CD4-positive, alpha-beta T cell (primary cell): ENCODE data around the gene CWC27. TPM values are rescaled to one million over a fixed set of nuclear protein-coding genes. Genes with fewer than 3 reads are reported as not detected.

Experiments
- ATAC-seq: fragments of 200-7000 bp; cut with Tn5 transposase; one replicate; pipeline ENCODE4 v1.10.0; 2022; ENCODE audit warnings: mild to moderate bottlenecking; ENCODE audit not compliant: poor library complexity
- CTCF ChIA-PET: fragments of 350-600 bp; sonication (Branson Sonifier 250); formaldehyde crosslinking; loops from one replicate; lab custom pipeline; 2021; ENCODE audit warnings: antibody characterized with exemption, inconsistent platforms; lab: Charles Lee
- POLR2A ChIA-PET: fragments of 350-600 bp; sonication (Branson Sonifier 250); formaldehyde crosslinking; loops from one replicate; lab custom pipeline; 2021; ENCODE audit warnings: antibody characterized with exemption, inconsistent platforms; lab: Charles Lee
- DNase-seq, 14 experiments: peaks; one replicate each; pipeline ENCODE4 v3.0.0-alpha.2; 2013 to 2020; ENCODE audit warnings: mixed read lengths in 2 of 14
- H3K27ac ChIP-seq, 2 donors: one replicate each; pipeline versions ENCODE4 v1.5.1 to v1.7.0; 2013; ENCODE audit warnings: low read length in 2 of 2, low read depth in 1 of 2, mild to moderate bottlenecking in 1 of 2
- H3K27me3 ChIP-seq, 2 experiments: 1 replicate in 1 of 2; 2 replicates in 1 of 2; pipeline versions ENCODE4 v1.6.1 to v1.7.0; 2013; ENCODE audit warnings: low read length in 2 of 2, control low read depth in 1 of 2, mild to moderate bottlenecking in 1 of 2, moderate library complexity in 1 of 2; ENCODE audit not compliant: insufficient read depth in 2 of 2, control insufficient read depth in 1 of 2
- H3K36me3 ChIP-seq: one replicate; pipeline ENCODE4 v1.6.1; 2013; ENCODE audit warnings: low read length, control low read depth; ENCODE audit not compliant: insufficient read depth
- H3K4me1 ChIP-seq: one replicate; pipeline ENCODE4 v1.6.1; 2013; ENCODE audit warnings: low read length, control low read depth; ENCODE audit not compliant: insufficient read depth
- H3K4me3 ChIP-seq: one replicate; pipeline ENCODE4 v1.5.1; 2013; ENCODE audit warnings: mild to moderate bottlenecking, low read length, moderate library complexity
- H3K9me3 ChIP-seq, 2 experiments: 1 replicate in 1 of 2; 2 replicates in 1 of 2; pipeline versions ENCODE4 v1.6.1 to v1.7.0; 2013; ENCODE audit warnings: low read length in 2 of 2, mild to moderate bottlenecking in 2 of 2, control low read depth in 1 of 2, moderate library complexity in 1 of 2; ENCODE audit not compliant: control insufficient read depth in 1 of 2, insufficient read depth in 1 of 2
- H3K27ac Mint-ChIP-seq: one replicate; pipeline ENCODE4 v1.8.0; 2020; ENCODE audit warnings: mixed read lengths
- H3K27me3 Mint-ChIP-seq: one replicate; pipeline ENCODE4 v1.8.0; 2021; ENCODE audit warnings: mixed read lengths
- H3K36me3 Mint-ChIP-seq: one replicate; pipeline ENCODE4 v1.8.0; 2021; ENCODE audit warnings: low read depth, mixed read lengths
- H3K4me1 Mint-ChIP-seq: one replicate; pipeline ENCODE4 v1.8.0; 2021; ENCODE audit warnings: low read depth, mixed read lengths
- H3K4me3 Mint-ChIP-seq: one replicate; pipeline ENCODE4 v1.8.0; 2020; ENCODE audit warnings: mild to moderate bottlenecking, mixed read lengths
- H3K9me3 Mint-ChIP-seq: one replicate; pipeline ENCODE4 v1.8.0; 2020; ENCODE audit warnings: mixed read lengths
- intact Hi-C, 2 experiments: fragments of 100-400 bp; cut with DNase I in 1 of 2; cut with micrococcal nuclease in 1 of 2; formaldehyde crosslinking; loops; one replicate each; pipeline versions ENCODE4 v1.15.1 to v1.9.0; 2023 to 2025; cut with DNase I, micrococcal nuclease
- total RNA-seq, 174 experiments: library from RNA in 2 of 174; stranded (reverse) in 2 of 174; gene quantifications; one replicate each; pipeline ENCODE4 v1.2.3 and lab custom pipeline; 2021 to 2026
- TF ChIP-seq, protein P1 (sequence below): fragments of 200-600 bp; IDR thresholded peaks from one replicate; pipeline ENCODE4 v1.8.0; 2022; ENCODE audit warnings: antibody characterized with exemption, mild to moderate bottlenecking

CWC27 gene
- total RNA-seq, 2 experiments from 2014 or later, result 14.2 to 14.5 TPM

DNA sequence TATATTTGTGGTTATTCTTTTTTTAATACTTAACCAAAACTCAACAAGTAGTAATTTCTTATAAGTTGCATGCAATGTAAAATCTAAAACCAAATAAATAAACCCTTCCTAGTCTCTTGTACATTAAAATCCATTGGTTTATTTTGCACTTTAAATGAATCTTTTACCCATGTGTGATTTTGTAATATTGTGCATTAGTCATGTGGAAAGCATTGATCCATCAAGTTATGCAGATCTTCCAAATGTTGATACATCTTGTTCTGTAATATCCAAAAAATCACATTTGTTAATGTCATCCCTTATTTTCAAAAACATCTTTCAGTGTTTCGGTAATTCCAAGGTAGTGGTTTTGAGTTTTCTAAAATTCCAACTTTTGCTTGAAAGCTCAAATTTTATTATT, 63.3 kb downstream of the CWC27 start:
- Histone ChIP-seq H3K27me3 (no peaks in the 10 kb centered on the region), H3K36me3 (peaks cover 5% of the 10 kb centered on the region), H3K4me1 (no peaks in the 10 kb centered on the region), H3K4me3 (no peak overlapping the region), H3K27ac (no peak overlapping the region), H3K9me3 (no peaks in the 10 kb centered on the region)
- Mint-ChIP-seq H3K9me3 (no peaks in the 10 kb centered on the region), H3K27ac (no peak overlapping the region), H3K4me1 (no peaks in the 10 kb centered on the region), H3K4me3 (no peak overlapping the region), H3K36me3 (peaks cover 60% of the 10 kb centered on the region), H3K27me3 (no peaks in the 10 kb centered on the region)
- DNase-seq, result no peak
- no peak for ATAC-seq
- intact Hi-C loops, result no loop called here
- TF ChIP-seq, protein P1, sequence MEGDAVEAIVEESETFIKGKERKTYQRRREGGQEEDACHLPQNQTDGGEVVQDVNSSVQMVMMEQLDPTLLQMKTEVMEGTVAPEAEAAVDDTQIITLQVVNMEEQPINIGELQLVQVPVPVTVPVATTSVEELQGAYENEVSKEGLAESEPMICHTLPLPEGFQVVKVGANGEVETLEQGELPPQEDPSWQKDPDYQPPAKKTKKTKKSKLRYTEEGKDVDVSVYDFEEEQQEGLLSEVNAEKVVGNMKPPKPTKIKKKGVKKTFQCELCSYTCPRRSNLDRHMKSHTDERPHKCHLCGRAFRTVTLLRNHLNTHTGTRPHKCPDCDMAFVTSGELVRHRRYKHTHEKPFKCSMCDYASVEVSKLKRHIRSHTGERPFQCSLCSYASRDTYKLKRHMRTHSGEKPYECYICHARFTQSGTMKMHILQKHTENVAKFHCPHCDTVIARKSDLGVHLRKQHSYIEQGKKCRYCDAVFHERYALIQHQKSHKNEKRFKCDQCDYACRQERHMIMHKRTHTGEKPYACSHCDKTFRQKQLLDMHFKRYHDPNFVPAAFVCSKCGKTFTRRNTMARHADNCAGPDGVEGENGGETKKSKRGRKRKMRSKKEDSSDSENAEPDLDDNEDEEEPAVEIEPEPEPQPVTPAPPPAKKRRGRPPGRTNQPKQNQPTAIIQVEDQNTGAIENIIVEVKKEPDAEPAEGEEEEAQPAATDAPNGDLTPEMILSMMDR, result no peak
- POLR2A ChIA-PET, result no interaction called here
- CTCF ChIA-PET, result no interaction called here

DNA sequence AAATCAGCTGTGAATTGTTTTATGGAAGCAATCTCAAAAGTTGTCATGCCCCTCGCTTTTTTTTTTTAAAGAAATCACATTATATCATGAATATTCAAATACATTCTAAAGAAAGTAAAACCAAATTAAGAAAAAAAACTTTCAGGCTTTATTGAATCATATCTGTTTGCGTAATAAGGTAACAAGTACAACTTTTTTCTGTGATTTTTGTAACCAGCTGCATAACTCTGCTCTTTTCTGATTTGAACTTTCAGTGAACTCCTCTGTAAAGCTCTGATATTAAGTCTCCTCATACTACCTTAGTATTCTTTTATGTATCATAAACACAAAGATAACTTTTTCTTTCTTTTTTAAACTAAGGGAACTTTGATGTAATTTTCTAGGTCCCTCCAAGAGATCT, 65.3 kb downstream of the CWC27 start:
- intact Hi-C loops, result no loop called here
- DNase-seq (no peak), ATAC-seq (no peak)
- TF ChIP-seq, protein P1, result no peak
- Mint-ChIP-seq H3K36me3 (peaks cover 61% of the 10 kb centered on the region), H3K27ac (no peak overlapping the region), H3K4me3 (no peak overlapping the region), H3K4me1 (no peaks in the 10 kb centered on the region), H3K27me3 (no peaks in the 10 kb centered on the region), H3K9me3 (no peaks in the 10 kb centered on the region)
- ChIA-PET POLR2A (interaction anchor here (0.7 kb wide), 1 partner anchor 1317 kb away, joined by 5 read pairs; no protein-coding TSS in a partner anchor), CTCF (interaction anchor here (0.6 kb wide), 1 partner anchor 65 kb away, joined by 3 read pairs; no protein-coding TSS in a partner anchor)
- Histone ChIP-seq H3K27ac (no peak overlapping the region), H3K27me3 (no peaks in the 10 kb centered on the region), H3K36me3 (no peaks in the 10 kb centered on the region), H3K9me3 (no peaks in the 10 kb centered on the region), H3K4me3 (no peak overlapping the region), H3K4me1 (no peaks in the 10 kb centered on the region)

DNA sequence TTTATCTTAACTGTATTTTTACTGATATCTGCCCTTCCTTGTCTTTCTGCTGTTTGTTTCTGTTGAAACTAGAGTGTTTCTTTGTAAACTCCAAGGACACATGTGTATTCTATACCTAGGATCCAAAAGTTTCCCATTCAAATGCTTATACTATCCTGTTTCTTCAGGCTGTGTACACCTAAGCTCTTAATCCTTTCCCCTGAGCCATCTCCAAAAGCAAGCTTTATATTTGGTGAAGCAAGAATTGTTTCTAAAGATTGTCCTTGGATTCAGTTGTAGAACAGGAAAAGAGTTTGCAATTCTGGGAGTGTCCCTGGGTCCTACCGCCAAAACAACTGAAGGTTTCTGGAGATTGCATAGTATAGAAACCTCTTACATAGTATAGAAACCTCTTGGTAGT, 65.9 kb downstream of the CWC27 start:
- no peak overlapping the region for H3K27ac Mint-ChIP-seq
- no peaks in the 10 kb centered on the region for H3K27me3 ChIP-seq
- H3K4me1 ChIP-seq, result no peaks in the 10 kb centered on the region
- TF ChIP-seq, protein P1, result no peak
- no peaks in the 10 kb centered on the region for H3K36me3 ChIP-seq
- no peak overlapping the region for H3K4me3 ChIP-seq
- H3K27me3 Mint-ChIP-seq, result no peaks in the 10 kb centered on the region
- ChIA-PET POLR2A (no interaction called here), CTCF (no interaction called here)
- no peak overlapping the region for H3K4me3 Mint-ChIP-seq
- ATAC-seq, result no peak
- H3K4me1 Mint-ChIP-seq, result no peaks in the 10 kb centered on the region
- H3K27ac ChIP-seq, result no peak overlapping the region
- H3K9me3 Mint-ChIP-seq, result no peaks in the 10 kb centered on the region
- DNase-seq, result no peak
- no peaks in the 10 kb centered on the region for H3K9me3 ChIP-seq
- peaks cover 61% of the 10 kb centered on the region for H3K36me3 Mint-ChIP-seq
- intact Hi-C loops, result no loop called here
